Activated CD4-positive, alpha-beta T cell treated with anti-CD3 and anti-CD28 coated beads for 4 hours (primary cell): ENCODE measurements around the gene SLC25A42.
"Not testable (repeated sequence)": the region's sequence is repeated elsewhere in the genome, so short reads cannot be mapped to it uniquely, and the experiment has no call there.

ENCODE experiments used
- DNase-seq, 2 donors: peaks; one replicate each; pipeline ENCODE4 v3.0.0-alpha.2; 2020

The SLC25A42 gene, protein sequence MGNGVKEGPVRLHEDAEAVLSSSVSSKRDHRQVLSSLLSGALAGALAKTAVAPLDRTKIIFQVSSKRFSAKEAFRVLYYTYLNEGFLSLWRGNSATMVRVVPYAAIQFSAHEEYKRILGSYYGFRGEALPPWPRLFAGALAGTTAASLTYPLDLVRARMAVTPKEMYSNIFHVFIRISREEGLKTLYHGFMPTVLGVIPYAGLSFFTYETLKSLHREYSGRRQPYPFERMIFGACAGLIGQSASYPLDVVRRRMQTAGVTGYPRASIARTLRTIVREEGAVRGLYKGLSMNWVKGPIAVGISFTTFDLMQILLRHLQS

GRCh38 chr19:19063183-19064097 is at the start of gene SLC25A42:
Gene SLC25A42 (plus strand): TSS chr19:19063994. CDS start chr19:19096125, 32,131 bp downstream.
- DNase-seq, result peak; percentile 97 to 98

- DNase-seq, result no peak
Measured at GRCh38 chr19:19021115-19021514, 42.7 kb upstream of the SLC25A42 start.

DNA sequence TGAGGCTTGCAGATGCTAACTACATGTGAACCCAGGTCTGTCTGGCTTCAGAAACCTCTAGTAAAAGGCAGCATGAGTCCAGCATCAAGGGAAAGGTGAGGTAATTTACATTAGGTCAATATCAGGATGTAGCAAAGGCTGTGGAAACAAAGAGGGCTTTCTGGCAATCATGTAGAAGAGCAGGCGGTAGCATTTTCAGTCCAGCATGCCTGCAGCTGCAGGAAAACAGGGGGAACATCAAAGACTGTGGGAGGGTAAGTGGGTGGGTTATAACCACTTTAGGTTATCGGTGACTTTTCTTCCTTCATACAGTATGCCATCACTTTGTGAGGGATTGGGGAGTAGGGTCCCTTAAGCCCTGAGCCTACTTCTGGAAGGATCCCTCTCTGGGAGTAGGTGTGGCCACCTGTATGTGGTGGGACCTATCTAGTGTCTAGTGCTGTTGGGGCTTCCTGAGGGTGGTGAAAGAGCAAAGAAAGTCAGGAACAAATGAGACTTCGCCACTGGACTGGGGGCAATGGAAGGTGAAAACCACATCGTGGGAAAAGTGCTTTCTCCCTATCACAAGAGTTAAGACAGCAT is 41.3 kb upstream of the SLC25A42 start:
- DNase-seq, result no peak

GRCh38 chr19:19023376-19023775 is 40.4 kb upstream of the SLC25A42 start:
- DNase-seq, result not testable (repeated sequence)

DNA sequence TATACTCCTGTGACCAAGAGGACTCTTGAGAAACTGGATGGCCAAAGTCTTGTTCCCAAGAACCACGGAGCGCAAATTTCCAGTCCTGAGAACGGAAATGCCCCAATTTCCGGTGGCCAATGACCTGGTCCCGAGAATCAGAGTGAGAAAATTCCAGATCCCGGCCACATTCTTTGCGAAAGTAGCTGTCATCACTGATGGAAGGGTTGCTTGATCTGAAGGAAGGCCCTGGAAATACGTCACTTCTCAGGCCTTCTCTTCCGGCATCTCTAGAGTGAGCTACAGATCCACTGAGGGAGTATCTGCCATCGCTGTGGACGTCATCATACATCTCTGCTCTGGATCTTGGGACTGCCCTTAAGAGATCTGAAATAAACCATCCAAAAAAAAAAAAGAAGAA is 37.9 kb upstream of the SLC25A42 start:
- no peak for DNase-seq

GRCh38 chr19:19026299-19026971 is 37.4 kb upstream of the SLC25A42 start:
- no peak for DNase-seq

DNA sequence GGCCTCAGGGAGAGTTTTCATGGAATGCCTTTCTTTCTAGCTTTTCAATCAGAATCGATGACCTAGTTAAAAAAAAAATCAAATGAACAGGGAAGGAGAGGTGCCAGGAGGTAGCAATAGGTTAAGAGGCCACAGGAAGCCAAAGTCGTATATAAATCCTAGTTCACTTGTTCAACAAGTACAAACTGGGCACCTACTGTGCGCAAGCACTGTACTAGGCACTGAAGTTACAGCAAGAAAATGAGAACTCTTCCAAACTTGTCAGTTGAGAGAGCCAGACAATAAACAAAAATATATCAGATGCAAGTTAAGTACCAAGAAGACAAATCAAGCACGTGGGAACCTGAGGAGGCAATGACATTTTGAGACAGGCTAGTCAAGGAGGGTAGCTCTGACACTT is 36.6 kb upstream of the SLC25A42 start:
- no peak for DNase-seq

- no peak for DNase-seq
Measured at GRCh38 chr19:19028526-19028925, 35.3 kb upstream of the SLC25A42 start.

DNA sequence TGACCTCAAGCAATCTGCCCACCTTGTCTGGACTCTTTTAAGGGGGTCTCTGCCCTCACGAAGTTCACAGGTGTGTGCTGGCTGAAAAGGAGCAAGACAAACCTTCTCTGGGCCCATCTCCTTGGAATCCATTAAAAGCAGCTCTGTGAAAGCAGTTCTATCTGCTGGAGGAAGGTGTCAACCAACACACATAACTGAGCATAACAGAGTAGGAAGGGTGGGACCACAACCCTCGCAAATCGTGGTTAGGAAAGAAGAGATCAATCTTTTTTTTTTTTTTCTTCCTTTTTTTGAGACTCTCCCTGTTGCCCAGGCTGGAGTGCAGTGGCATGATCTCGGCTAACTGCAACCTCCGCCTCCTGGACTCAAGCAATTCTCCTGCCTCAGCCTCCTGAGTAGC is 31.9 kb upstream of the SLC25A42 start:
- DNase-seq, result no peak

DNA sequence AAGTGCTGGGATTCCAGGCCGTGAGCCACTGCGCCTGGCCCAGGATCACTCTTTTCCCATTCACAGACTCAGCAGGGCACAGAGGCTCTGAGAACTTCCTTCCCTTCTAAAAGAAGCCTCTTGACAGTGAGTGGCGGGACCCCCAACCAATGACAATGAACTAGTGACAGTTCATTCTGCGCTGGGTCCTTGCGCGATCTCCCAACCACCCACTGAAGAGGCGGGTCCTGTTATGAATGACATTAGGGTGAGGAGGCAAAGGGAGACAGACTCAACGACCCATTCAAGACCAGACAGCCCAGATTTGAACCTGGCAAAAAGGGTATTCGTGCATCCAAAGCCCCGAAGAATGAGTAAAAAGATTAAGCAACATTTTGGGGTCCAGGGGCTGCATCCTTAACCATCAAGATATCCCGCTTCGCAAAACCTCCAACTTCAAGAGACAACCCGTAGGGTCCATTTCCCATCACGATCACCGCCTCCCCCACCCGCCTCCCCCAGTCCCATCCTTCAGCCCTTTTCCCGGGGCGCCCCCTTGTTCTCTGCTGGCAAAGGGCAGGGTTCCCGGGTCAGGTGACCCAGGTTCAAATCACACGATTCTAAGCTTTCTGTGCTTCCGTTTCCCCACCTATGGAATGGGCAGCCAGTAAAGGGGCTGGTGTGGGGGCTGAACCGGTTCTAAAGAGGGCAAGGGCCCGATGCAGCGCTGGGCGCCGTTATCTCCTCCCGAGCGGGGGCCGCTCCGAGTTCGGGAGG is 31.2 kb upstream of the SLC25A42 start:
- peak; percentile 66 to 77 for DNase-seq

DNA sequence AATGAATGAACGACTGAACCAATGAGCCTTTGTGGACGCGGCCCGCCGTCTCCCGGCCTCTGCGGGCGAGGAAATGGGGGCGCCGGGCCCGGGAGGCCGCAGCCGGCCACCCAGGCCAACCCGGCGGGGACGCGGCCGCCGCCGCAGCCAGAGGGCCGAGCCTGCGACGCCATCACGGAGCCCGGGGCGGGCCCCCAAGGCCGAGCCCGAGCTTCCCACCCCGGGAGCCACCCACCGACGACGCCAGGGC is 30.7 kb upstream of the SLC25A42 start:
- no peak for DNase-seq

DNA sequence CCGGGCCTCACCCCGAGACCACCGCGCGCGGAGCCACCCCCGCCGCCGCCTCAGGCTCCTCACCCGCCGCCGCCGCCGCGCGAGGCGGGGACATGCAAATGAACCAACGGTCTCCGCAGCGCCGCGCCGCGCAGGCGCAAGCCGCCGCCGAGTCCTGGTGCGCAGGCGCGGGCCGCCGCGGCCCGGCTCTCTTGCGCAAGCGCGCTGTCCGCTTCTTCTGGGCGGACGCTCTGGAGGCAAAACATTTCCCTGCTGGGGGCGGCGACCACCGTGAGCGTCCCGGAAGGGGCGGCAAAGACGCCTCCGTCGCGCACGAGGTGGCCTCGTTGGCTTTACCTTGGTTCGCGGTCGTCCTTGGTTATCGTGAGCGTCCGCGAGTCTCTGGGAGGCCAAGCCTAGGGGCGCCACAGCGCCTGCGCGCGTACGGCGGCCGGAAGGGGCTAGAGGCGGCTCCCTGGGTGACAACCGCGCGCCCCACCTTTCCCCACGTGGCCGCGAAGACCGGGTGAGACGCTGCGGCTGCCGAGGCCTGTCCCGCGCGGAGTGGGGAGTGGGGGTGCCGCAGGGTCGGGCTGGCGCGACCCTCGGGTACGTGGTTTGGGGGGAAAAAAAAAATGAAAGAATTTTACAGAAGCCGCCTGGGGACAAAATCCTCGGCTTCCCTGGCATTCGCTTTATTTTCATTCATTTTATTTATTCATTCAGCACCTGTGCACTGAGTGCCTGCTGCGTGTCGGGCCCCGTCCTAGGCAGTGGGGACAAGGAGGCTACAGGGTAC is 30.2 kb upstream of the SLC25A42 start, which contains the start of the genes ARMC6 and SUGP2:
ARMC6 (plus strand) TSS at position 178 of the 778 bp plus-strand sequence. CDS start 607 bp downstream, outside the sequence.
SUGP2 (minus strand) TSS at position 92 of the 778 bp plus-strand sequence. CDS start 2,446 bp downstream, outside the sequence.
- DNase-seq, result peak; percentile 82 to 89

GRCh38 chr19:19034204-19034624 is 29.6 kb upstream of the SLC25A42 start:
- DNase-seq, result peak; percentile 68 to 71

- no peak for DNase-seq
Measured at GRCh38 chr19:19039901-19040300, 23.9 kb upstream of the SLC25A42 start.

DNA sequence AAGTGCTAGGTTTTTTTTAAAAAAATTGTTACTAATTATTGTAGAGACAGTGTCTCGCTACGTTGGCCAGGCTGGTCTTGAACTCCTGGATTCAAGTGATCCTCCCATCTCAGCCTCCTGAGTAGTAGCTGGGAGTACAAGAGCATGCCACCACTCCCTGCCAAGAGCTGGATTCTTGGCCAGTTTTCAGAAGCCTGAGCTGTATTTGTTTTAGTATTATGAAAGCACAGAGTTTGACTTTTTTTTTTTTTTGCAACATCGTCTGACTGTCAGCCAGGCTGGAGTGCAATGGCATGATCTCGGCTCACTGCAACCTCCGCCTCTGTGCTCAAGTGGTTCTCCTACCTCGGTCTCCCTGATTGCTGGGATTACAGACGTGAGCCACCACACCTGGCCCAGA is 23.4 kb upstream of the SLC25A42 start:
- no peak for DNase-seq

DNA sequence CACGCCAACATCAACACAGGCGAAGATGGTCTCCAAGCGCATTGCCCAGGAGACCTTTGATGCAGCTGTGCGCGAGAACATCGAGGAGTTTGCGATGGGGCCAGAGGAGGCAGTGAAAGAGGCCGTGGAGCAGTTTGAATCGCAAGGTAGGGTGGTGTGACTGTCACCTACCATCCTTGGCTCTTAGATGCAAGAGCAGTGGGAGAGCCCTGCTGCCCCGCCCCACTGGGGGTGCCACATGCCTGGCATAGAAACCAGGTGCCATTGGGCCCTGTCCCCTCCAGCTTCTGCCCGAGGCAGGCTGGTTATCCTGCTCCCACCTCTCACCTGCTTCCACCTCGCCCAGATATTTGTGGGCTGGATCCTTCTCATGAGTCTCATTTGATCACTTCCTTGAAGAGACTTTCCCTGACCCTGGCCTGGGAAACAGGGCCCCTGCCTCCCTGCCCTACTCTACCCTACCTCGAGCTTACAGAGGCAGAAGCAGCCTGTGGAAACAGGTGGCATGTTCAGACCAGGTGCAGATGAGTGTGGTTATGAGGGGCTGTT is 21.0 kb upstream of the SLC25A42 start:
- DNase-seq, result no peak

DNA sequence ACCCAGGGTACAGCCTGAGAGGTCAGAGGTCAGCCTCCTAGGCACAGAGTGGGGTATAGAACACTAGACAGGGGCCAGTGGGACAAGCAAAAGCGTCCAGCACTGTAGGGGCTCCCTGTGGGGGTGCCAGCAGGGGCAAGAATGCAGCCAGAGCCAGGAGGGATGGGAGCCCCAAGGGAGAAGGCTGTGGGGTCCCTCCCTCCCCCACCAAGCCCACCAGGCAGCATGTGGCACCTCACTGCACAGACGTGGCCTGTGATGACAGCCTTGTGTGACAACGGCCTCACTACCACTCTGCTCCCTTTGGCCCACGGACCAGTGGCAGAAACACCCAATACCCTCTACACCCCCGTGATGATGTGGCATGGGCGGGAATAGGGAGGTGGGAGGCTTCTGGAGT is 20.3 kb upstream of the SLC25A42 start:
- DNase-seq, result no peak

DNA sequence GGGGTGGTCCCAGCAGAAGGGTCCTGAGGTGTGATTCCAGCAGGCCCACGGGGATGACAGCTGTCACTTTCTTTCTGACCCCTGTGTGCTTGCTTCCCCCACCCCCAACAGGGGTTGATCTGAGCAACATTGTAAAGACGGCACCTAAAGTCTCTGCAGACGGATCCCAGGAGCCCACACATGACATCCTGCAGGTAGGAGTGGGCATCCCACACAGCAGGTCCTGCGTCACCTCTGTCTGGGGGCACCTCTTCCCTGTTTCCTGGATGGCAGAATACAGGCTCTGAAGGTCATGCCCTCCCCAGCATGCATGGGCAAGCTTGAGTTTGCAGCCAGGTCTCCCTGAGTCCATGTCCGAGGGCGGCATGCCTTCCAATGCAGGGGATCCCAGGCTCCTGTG is 19.9 kb upstream of the SLC25A42 start:
- no peak for DNase-seq

GRCh38 chr19:19049406-19049805 is 14.4 kb upstream of the SLC25A42 start:
- DNase-seq, result no peak

DNA sequence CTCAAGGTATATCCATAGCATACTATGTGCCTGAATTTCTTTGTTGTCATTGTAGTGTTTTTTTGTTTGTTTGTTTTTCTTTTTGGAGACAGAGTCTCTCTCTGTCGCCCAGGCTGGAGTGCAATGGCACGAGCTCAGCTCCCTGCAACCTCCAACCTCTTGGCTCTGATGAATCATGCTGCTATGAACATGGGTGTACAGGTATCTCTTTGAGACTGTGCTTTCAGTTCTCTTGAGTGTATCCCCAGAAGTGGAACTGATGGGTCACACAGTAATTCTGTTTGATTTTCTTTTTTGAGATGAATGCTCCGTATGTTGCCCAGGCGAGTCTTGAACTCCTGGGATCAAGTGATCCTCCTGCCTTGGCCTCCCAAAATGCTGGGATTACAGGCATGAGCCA is 13.7 kb upstream of the SLC25A42 start:
- no peak for DNase-seq

GRCh38 chr19:19050731-19051130 is 13.1 kb upstream of the SLC25A42 start:
- no peak for DNase-seq
